AG04449 (cell line): Measurements from ENCODE around the gene GPBP1L1.

ENCODE experiments used
- CTCF ChIA-PET: fragments of 350-600 bp; formaldehyde crosslinking; extraction: SDS; loops from one replicate; lab custom pipeline; 2021; ENCODE audit warnings: antibody characterized with exemption; lab: Yijun Ruan, JAX
- POLR2A ChIA-PET: fragments of 400-600, 350-600 bp; formaldehyde crosslinking; extraction: SDS; loops from one replicate; lab custom pipeline; 2020; ENCODE audit warnings: antibody characterized with exemption, inconsistent platforms; lab: Yijun Ruan, JAX
- DNase-seq: peaks from one replicate; pipeline ENCODE4 v3.0.0-alpha.2; 2010; ENCODE audit warnings: low read depth, low spot score
- H3K4me3 ChIP-seq: 2 replicates; pipeline ENCODE4 v1.5.1; 2011; ENCODE audit warnings: low read depth, mild to moderate bottlenecking, control low read depth, low read length
- TF ChIP-seq, protein P1 (sequence below): IDR thresholded peaks from one replicate; pipeline ENCODE4 v1.5.1; 2011; ENCODE audit warnings: mild to moderate bottlenecking, moderate library complexity, low read length, control low read depth, inconsistent platforms; ENCODE audit not compliant: insufficient read depth; ENCODE audit errors: missing control alignments

GPBP1L1 gene

DNA sequence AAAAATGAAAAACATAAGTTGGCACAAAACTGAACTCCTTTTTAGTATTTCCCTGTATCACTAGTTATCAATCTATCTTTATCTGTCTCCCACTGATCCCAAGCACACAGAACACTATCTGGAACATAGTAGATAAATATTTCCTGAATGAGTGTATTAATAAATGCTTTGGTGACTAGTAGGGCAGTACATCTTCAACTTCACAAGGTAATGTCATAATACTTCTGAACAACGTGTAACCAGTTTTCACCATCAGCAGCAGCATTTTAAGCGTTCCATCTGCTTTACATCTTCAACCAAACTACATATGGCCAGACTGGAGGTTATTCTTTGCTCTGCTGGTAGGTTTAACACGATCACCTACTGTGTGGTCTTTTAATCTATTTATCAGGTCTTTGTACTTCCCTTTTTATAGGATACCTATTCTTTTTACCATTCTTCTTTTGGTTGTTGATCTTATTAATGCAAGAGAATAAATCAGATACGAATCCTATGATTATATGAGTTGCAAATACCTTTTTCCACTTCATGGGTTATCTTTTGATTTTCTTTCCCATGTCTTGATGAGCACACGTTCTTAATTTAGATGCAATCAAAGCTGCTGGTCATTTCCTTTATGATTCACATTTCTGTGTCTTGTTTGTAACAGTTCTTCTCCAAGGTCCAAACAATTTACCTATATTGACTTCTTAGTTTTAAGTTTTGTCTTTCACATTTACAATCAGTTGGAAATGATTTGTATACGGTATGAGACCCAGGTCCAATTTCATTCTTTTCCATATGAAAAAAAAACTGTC is 16.3 kb downstream of the GPBP1L1 start:
- CTCF ChIA-PET, result interaction anchor here (0.8 to 1.0 kb wide), 2 partner anchors 15 to 21 kb away, joined by 3 to 4 read pairs; no protein-coding TSS in a partner anchor
- no peak overlapping the region for H3K4me3 ChIP-seq
- TF ChIP-seq, protein P1, sequence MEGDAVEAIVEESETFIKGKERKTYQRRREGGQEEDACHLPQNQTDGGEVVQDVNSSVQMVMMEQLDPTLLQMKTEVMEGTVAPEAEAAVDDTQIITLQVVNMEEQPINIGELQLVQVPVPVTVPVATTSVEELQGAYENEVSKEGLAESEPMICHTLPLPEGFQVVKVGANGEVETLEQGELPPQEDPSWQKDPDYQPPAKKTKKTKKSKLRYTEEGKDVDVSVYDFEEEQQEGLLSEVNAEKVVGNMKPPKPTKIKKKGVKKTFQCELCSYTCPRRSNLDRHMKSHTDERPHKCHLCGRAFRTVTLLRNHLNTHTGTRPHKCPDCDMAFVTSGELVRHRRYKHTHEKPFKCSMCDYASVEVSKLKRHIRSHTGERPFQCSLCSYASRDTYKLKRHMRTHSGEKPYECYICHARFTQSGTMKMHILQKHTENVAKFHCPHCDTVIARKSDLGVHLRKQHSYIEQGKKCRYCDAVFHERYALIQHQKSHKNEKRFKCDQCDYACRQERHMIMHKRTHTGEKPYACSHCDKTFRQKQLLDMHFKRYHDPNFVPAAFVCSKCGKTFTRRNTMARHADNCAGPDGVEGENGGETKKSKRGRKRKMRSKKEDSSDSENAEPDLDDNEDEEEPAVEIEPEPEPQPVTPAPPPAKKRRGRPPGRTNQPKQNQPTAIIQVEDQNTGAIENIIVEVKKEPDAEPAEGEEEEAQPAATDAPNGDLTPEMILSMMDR, result no peak
- DNase-seq, result peak; percentile 23
- POLR2A ChIA-PET, result no interaction called here

GRCh38 chr1:45669379-45669778 is 17.0 kb downstream of the GPBP1L1 start:
- TF ChIP-seq, protein P1, result no peak
- ChIA-PET CTCF (no interaction called here), POLR2A (no interaction called here)
- no peak overlapping the region for H3K4me3 ChIP-seq
- DNase-seq, result peak; percentile 4

- no peak for DNase-seq
Measured at GRCh38 chr1:45668526-45668925, 17.8 kb downstream of the GPBP1L1 start.

DNA sequence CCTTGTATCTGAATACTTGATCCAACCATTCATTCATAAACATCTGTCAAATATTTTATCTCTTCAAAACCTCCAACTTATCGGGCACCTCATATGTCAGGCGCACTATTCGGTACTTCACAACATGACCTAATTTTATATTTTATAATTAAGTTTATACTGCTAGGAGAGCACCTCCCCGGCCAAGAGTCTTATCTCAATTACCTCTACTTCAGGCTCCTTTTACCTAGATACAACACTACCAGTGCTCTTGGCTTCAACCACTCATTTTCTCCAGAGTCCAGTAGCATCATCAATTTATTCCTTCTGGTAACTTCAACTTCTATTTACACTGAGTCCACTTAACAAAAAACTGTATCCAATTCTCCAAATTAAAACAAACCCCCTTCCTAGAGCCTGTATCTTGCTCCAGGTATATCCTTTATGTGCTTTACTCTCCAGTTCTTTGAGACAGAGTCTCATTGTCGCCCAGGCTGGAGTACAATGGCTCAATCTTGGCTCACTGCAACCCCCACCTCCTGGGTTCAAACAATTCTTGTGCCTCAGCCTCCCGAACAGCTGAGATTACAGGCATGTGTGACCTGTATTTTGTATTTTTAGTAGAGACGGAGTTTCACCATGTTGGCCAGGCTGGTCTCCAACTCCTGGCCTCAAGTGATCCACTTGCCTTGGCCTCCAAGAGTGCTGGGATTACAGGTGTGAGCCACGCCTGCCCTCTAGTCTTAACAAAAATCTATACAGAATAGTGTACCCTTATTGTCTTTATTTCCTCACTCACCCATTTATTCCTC is 18.8 kb downstream of the GPBP1L1 start:
- ChIA-PET CTCF (no interaction called here), POLR2A (no interaction called here)
- DNase-seq, result no peak
- no peak overlapping the region for H3K4me3 ChIP-seq
- TF ChIP-seq, protein P1, result no peak

More at GRCh38 chr1:45668526-45668925, 17.8 kb downstream of the GPBP1L1 start:
- TF ChIP-seq, protein P1, result no peak
- no peak overlapping the region for H3K4me3 ChIP-seq
- CTCF ChIA-PET, result no interaction called here
- POLR2A ChIA-PET, result no interaction called here

DNA sequence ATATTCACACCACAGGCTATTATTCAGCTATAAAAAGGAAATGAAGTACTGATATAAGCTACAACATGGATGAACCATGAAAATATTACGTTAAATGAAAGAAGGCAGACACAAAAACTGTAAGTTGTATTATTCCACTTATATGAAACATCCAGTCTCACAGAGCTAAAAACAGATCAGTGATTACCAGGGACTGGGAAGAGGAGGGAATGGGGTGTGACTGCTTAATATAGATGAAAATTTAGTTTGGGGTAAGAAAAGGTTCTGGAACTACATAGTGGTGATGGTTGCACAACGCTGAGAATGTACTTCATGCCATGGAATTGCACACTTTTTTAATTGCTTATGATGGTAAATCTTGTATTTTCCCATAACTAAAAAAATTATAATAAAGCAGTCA is 19.5 kb downstream of the GPBP1L1 start:
- DNase-seq, result no peak
- POLR2A ChIA-PET, result no interaction called here
- CTCF ChIA-PET, result no interaction called here
- TF ChIP-seq, protein P1, result no peak
- no peak overlapping the region for H3K4me3 ChIP-seq

DNA sequence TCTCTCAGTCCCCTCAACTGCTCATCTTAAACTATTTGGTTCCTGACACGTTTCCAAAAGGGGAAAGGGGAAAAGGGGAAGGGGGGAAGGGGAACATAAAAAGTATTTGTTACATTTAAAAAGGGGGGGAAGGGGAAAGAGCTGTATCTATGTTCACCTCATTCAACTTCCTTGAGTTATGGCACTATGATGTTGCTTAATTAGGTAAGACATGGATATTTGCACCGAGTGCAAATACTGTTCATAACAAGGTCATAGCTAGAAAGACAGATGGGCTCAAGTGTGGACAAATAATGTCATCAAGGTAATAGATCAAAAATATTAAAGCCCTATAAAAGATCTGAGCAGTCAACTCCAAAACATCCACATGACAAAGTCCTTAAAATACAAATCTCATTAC is 26.0 kb downstream of the GPBP1L1 start:
- TF ChIP-seq, protein P1, result no peak
- DNase-seq, result no peak
- no peak overlapping the region for H3K4me3 ChIP-seq
- POLR2A ChIA-PET, result no interaction called here
- CTCF ChIA-PET, result no interaction called here
